HG02852 (cell line): ENCODE results near the gene GPR155.
A peak's percentile ranks its signal among the peaks of the same experiment; 100 is the strongest.

Experiments
- ATAC-seq: cut with Tn5 transposase; IDR thresholded peaks from one replicate; pipeline ENCODE4 v1.9.1; 2021; ENCODE audit warnings: mild to moderate bottlenecking, moderate library complexity; ENCODE audit not compliant: unreplicated experiment

The GPR155 gene

GRCh38 chr2:174486563-174487107 lies at the start of gene GPR155:
TSS of gene GPR155 (minus strand) at chr2:174487029. CDS start at chr2:174481956, 5,073 bp downstream.
- ATAC-seq = peak; percentile 37

GRCh38 chr2:174535757-174536703 lies 49.2 kb upstream of the GPR155 start:
- ATAC-seq = no peak

GRCh38 chr2:174535083-174535482 lies 48.3 kb upstream of the GPR155 start:
- ATAC-seq = no peak

- ATAC-seq = no peak
These were observed 43.1 kb upstream of the GPR155 start for GRCh38 chr2:174529916-174530315.

GRCh38 chr2:174527959-174528358 lies 41.1 kb upstream of the GPR155 start:
- no peak for ATAC-seq

- no peak for ATAC-seq
These were observed 40.4 kb upstream of the GPR155 start for GRCh38 chr2:174527101-174527721.

- no peak for ATAC-seq
These were observed 37.7 kb upstream of the GPR155 start for GRCh38 chr2:174524527-174524926.

- ATAC-seq = no peak
These were observed 35.7 kb upstream of the GPR155 start for GRCh38 chr2:174522553-174522952.

GRCh38 chr2:174518395-174518794 lies 31.6 kb upstream of the GPR155 start:
- ATAC-seq = no peak

GRCh38 chr2:174516501-174517378 lies 29.9 kb upstream of the GPR155 start:
- ATAC-seq = no peak

- no peak for ATAC-seq
These were observed 25.5 kb upstream of the GPR155 start for GRCh38 chr2:174512345-174512744.

GRCh38 chr2:174511580-174512260 lies 24.9 kb upstream of the GPR155 start:
- no peak for ATAC-seq

- no peak for ATAC-seq
These were observed 23.9 kb upstream of the GPR155 start for GRCh38 chr2:174510583-174511189.

- no peak for ATAC-seq
These were observed 16.5 kb upstream of the GPR155 start for GRCh38 chr2:174503161-174503809.

- no peak for ATAC-seq
These were observed 12.5 kb upstream of the GPR155 start for GRCh38 chr2:174499371-174499770.

- ATAC-seq = no peak
These were observed 8.7 kb upstream of the GPR155 start for GRCh38 chr2:174495365-174496012.

GRCh38 chr2:174493549-174494331 lies 6.9 kb upstream of the GPR155 start:
- peak; percentile 37 for ATAC-seq

GRCh38 chr2:174492963-174493431 lies 6.2 kb upstream of the GPR155 start:
- ATAC-seq = peak; percentile 93
